ENCODE measurements around the gene PRPF40B.
"Not testable (repeated sequence)": the region's sequence is repeated elsewhere in the genome, so short reads cannot be mapped to it uniquely, and the experiment has no call there.

Gene PRPF40B

DNA sequence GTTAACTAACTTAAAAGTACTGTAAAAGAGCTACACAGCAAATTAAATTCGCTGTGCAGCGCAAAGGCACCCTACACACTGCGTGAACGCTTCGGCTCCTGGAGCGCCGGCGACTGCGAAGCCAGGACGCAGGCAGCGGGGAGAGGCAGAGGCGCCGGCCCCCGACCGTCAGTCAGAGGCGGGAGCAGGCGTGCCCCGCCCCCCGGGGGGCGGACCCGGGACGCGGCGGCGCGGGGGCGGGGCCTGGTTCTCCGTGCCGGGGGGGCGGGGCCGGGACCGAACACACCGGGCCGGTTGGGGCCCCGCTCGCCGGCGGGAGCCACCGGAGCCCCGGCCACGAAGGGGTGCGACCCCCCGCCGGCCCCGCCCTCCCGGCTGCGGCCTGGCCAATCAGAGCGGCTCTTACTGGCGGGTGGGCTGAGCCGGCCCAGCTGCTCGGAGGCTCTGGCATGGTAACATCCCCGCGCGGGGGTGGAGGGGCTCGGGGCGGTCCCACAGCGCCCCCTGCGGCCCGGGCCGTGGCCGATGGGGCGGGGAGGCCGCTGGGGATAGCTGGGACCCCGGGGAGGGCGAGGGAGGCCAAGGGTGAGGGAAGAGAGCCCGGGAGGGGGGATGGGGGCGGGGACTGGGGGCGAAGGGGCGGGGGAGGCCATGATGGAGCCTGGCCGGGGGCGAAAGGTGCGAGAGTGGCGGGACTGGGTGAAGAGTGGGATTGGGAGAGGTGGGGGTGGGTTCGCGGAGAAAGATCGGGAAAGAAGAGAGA, at the start of gene PRPF40B:
TSS of gene PRPF40B (plus strand) at position 420 of the 763 bp plus-strand sequence. CDS start at position 450, 30 bp downstream.
- peak; percentile 99 for DNase-seq (ENCODE audit: low spot score)

DNA sequence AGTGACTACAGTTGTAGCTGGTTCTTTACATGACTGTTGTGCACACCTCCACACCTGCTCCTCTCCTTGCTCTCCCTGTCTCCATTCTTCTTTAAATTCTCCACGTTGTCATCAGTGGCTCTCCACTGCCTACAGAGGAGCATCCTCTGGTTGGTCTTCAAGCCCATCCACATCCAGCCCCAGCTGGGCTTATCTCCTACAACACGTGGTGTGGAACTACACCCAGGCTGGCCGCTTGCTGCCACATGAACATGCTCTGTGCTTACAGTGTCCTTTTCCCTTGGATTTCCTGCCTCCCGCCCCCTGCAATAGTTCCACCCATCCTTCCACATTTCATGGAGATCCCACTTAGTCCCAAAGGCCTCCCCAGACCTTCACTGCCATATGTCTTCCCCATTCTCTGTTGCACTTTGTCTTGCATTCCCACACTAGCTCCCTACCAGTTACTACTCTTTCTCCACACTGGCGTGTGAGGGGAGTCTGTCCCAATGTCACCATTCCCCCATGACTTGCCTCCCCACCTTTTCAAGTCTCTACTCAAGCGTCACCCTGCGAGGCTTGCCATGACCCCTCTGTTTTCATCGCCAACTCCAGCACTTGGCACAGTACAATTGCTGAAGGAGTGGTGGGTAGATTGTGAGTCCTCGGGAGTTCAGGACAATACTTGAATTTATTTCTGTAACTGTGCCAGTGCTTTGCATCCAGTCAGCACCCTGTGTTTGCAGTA, 45.6 kb upstream of the PRPF40B start:
- DNase-seq (ENCODE audit: low spot score) = no peak

DNA sequence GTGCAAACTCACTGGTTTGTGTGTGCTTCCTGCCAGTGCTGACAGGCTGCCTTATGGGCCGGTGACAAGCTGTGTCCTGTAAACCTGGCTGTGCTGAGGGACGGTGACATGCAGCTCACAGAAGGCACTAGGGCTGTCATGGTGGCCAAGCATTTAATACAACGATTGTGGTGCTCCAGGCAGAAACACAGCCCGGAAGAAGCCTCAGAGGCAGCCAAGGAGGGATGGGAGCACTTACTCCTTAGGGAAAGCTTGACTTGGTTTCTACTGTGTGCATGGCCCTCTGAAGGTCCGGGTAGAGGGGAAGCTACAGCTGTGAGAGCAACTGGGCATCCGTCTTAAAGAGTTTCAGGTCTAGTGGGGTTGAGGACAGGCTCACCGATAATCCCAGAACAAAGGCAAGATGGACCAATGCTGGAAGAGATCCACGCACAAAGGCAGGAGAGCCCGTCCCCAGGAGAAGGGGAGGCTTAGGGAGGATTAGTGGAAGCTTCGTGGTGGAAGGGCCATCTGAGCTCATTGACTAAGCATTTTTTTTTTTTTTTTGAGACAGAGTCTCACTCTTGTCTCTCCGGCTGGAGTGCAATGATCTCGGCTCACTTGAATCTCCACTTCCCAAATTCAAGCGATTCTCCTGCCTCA, 44.8 kb upstream of the PRPF40B start:
- DNase-seq (ENCODE audit: low spot score) = no peak

DNA sequence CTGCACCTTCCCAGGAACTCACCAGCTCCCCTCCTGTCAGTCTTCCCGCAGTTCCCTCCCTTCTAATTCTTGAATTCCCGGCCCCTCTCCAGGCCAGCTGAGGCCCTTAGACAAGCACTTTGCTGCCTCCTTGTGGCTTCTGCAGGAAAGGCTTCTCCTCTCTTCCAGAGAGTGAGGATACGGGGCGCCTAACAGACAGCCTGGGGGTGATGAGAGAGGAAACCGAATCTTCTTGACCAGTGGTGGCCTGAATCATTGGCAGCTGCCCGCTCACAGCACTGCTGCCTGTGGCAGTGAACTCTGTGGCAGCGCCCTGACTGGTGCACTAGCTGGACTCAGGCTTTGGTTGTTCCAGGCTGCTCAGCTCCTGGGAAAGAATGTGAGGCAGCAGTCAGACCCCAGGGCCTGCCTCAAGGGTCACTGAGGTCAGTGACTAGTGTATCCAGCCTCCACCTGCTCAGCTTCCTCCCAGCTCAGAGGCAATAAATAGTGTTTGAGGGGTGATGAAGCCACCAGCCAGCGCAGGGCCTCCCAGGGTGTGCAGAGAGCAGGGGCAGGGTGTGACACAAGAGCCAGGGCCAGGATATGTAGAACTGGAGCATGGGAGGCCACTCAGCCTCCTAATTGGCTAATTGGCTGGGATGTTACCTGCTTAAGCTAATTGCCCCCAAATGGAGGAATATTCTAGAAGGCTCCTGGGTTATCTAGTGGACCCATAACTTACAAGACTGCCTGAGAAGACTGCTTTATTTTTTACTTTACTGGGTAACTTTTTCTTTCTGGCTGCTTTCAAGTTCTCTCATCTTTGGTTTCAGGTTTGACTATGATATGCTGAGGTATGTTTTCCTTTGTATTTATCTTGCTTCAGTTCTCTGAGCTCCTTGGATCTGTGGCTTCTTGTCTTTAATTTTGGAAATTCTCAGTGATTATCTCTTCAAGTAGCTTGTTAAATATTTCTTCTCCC, 42.5 kb upstream of the PRPF40B start:
- peak; percentile 92 for DNase-seq (ENCODE audit: low spot score)

DNA sequence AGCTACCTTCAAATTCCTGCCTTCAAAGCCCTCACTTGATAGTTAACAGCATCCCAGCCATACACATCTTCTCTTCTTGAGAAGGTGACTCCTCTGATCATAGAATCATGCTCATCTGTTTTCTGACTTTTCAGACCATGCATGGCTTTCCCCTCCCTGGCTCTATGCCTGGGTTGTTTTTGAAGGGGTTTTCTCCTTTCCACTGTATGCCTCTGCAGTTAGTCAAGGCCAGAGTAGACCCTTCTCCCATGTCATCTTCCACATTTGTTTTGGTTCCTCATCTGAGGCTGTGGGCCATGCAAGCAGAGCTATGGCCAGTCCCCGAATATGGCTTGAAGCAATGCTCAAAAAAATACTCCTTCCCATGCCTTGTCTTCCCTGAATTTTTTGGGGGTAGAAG, 41.2 kb upstream of the PRPF40B start:
- no peak for DNase-seq (ENCODE audit: low spot score)

DNA sequence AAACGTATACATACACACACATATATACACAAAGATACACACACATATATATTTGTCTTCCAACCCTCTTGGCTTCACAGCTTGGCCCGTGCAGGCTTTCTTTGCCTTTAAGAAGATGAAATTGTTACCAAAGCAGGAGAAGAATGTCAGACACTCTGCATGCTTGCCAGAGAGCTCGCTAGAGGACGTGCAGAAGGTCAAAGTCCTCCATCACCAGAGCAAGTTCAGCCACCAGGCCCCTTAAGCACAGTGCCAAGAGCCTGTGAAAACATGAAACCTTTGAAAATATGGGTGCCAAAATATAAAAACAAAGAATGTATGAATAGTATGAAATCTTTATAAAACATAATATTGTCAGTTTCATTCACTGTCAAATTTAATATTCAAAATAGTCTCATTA, 40.5 kb upstream of the PRPF40B start:
- no peak for DNase-seq (ENCODE audit: low spot score)

DNA sequence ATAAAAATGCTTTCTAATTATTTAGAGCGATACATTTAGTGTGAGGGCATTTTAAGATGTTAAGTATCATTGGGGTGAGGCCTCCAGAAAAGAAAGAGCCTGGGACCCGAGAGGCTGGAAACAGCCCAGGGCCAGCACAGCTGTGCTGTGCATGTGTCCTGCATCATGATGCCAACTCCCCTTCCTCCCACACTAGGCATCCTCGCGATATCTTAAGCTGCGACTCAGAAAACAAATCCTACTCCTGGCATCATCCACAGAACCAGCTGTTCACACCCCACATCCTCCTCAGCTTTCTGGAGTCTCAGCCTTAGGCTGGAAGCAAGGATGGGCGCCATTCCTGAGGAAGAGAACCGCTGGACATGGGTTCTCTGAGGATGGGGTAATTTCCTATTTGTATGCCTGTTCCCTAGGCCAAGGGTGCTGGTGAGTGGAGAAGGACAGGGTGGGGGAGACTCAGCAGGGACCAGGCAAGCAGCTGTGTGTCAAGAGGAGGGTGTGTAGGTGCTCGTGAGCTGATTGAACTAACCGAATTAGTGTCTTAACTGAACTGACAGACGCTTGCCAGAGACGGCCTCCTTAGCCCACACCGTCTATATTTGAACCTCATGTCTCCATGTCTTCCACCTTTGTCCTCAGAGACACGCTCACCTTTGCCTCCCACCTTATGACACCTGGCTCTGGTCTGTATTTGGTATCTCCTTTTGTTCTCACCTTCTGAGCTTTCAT, 39.8 kb upstream of the PRPF40B start:
- no peak for DNase-seq (ENCODE audit: low spot score)

DNA sequence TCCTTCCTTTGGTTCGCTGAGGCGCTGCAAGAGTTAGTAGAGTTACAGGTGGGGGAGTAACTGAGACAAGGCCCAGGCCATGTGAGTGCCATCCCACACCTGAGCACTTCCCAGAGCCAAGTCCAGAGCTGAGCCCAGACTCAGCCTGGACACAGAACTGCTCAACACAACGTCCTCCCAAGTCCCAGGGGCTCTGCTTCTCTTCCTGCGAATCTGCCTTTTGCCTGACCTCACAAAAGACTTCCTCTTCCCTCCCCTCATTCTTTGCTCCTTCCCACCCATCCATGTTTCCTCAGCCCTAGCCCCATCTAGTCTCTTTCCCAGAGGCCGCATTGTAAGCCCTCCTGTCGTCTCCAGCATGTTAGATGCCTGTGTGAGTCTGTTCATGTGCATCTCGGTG, 38.8 kb upstream of the PRPF40B start:
- no peak for DNase-seq (ENCODE audit: low spot score)

DNA sequence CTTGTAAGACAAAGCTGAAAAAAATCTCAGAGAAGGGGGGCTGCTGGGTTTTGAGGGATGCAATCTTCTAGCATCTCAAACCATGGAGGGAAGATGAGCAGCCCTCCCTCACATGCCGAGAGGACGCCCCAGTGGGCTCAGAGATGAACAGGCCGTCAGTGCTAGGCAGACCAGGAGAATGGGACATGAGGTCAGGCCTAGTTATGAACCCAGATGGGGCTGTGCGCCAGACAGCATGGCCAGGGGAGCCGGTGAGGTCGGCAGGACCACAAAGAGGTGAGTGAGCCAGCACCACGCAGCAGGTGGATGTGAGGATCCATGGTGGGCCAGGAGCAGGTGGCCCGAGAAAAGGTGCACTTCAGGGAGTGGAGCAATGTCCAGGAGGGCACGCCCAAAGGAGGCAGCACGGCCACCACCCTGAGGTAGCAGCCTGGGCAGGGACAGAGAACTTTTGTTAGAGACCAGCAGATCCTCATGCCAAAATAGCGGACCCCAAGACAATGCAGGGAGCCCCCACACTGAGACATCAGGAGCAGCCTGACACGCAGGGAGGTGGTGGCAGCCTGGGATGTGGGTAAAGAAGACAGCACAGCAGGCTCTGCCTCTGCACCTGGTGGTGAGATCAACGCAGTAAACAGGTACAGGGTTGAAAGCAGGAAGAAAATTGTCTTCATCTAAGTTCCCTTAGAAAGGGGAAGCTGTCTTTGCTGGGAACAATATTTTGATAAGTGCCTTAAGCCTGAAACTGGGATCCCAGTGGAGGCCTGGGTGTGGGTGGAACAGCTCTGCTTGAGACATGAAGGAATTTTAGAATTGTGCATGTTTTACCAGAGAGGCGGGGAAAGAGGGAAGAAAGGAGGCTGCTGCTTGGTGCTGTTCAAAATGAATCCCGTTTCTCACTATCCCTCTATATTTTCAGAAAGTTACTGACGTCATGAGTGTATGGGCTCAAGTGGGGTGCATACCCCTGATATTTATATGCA, 37.6 kb upstream of the PRPF40B start:
- DNase-seq (ENCODE audit: low spot score) = no peak

DNA sequence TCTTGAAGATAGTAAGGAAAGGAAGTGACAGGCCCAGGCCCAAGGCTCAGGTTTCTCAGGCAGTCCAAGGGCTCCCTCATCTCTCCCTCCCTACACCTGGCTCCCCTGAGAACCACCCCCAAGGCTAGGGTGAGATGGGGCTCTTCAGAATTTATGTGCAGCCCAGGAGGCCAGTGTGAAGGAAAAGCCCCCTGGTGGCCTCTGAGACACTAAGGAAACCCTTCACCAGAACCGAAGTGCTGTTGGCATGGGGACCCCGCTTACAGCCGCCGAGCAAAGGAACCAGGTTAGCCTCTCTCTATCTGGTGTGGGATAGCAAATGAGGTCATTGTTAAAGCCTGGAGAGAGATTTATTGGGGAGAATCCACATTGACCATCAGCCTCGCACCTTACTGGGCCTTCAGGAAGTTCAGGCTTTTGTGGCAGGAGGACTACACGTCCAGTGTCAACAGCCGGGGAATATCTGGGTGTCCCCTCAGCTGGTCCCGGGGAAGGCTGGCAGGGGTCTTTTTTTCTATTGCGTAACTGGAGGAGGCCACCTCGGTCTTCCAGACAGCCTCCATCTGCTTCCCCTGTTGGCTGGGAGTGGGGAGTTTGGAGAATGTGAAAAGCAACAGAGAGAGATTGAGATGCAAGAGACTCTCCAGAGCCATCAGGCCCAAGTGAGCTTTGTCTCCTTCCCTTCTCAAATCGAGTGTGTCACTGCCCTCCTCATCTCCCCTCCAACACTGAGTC, 36.0 kb upstream of the PRPF40B start:
- DNase-seq (ENCODE audit: low spot score) = no peak

DNA sequence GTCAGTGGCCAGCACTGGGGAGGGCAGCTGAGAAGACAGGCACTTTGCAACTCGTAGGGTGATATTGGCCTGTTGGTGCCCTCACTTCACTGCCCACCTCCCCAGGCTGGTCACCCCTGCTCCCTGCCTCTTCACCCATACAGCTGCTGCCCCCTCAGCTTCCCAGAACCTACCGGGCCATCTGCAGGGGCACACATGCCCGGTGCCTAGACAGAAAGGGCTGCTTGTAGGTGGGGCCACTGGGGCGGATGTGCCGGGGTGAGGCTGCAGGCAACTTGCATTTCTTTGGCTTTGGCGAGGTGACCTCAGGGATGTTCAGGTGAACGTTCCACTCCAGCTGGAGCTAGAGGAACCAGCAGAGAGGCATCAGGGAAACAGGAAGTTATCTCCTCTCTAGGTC, 35.1 kb upstream of the PRPF40B start:
- DNase-seq (ENCODE audit: low spot score) = no peak

DNA sequence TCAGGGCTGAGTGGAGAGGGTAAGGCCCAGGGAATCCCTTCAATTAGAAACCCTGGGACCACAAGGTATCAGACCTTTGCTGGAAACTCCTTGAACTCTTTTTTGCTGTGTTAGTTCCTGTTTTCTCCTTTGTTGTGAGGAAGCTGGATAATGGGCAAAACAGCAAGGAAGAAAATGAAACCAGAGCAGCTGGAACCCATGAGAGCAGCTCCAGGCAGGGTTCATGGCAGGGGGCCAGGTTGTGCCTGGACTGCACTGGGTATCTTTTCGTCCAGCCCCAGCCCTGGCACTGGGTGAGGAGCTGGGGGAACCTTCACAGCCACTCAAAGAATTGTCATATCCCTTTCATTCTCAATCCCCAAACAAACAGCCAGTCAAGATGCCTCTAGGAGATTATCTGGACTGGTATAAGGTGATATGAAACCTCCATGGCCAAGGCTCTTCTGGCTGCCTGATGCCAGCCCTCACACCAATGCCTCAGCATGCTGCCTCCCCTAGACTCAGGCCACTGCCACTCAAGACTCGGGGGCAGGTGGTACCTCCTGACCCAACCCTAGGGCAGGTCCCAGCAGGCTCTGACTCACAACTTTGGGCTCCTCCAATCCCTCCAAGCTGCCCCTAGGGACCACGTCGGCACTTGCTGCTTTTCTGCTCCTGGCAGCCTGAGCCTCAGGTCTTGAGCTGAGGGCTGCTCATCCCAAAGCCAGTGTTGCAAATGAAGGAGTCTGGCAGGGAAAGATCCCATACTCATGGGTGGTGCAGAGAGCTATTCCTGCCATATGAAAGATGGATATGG, 34.4 kb upstream of the PRPF40B start:
- no peak for DNase-seq (ENCODE audit: low spot score)

DNA sequence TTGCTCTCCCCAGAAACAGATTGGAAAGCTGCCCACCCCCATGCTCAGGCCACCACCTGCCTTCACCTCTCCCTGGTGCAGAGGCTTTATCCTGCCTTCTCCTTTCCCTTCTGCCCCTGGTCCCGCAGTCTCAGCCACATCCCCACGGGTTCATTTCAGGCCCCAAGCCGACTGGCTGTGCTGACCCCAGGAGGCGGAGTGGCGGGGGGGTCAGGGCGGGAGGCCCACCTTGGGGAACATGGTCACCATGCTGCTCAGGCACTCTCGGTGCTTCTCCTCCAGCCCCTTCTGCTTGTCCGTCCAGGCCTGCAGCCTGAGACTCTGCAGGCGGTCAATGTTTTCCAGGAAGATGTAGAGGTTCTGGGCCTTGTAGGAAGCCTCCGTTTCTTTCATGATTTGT, 24.8 kb upstream of the PRPF40B start:
- no peak for DNase-seq (ENCODE audit: low spot score)

DNA sequence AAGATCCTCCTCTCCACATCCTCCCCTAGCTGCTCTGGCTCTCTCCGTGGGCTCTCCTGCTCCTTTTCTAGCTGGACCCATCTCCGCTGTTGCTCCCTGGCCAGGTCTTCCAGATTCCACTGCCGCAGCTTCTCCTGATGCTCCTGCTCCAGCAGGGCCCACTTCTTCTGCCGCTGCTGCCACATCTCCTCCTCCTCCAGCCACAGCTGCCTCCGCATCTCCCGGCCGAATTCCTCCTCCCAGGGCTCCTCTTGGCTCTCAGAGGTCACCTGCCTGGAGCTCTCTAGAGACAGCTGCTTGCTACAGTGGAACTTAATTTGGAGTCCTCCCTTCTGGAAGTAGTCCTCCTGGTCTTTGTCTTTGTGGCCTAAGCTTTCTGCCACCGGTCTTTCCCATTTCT, 23.4 kb upstream of the PRPF40B start:
- no peak for DNase-seq (ENCODE audit: low spot score)

DNA sequence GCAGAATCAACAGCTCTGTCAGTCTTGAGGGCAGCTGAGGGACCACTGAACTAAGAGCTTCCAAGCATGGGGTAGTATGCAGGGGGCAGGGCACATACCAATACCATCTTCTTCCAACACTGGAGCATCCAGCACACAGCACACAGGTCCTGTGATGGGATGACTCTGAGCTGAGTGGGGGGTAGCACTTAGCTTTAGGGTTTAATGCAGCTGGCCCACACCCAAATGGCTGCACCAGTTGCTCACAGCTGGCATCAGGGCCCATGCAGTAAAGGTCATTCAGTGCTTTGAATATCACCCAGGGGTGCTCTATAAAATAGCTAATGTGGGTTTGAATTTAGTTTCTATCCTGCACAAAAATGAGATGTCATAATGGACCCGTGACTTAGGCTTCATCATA, 19.6 kb upstream of the PRPF40B start:
- DNase-seq (ENCODE audit: low spot score) = no peak

DNA sequence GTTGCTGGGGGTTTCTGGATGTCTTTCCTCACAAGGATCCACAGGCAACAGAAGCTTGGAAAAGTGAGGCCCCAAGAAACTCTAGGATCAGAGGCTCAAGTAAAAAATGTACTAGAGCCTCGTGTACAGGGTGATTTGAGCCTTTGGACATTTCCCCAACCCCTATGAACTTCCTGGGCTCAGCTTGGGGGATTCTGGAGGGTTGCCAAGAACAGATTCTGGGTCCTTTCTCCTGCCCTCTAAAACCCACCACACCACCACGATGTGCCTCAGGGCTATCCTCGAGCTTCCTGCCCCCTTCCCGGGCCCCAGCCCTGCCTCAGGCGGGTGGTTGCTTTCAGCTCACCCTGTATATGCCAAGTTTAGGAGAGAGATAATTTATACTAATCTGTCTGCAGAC, 18.5 kb upstream of the PRPF40B start:
- DNase-seq (ENCODE audit: low spot score) = no peak

DNA sequence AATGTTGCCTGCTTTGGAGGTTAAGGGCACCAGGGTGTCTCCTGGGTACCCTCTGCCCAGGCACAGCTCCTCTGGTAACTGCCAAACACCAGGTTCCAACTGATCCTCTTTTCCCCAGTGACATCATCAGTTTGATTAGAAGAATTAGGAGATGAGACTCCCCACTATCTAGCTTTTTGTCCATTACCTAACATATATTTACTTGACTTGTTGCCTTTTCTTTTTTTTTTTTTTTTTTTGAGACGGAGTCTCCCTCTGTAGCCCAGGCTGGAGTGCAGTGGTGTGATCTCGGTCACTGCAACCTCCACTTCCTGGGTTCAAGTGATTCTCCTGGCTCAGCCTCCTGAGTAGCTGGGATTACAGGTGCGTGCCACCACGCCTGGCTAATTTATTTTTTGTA, 17.8 kb upstream of the PRPF40B start, which contains the start of gene FAM186B:
TSS of gene FAM186B (minus strand) at position 101 of the 400 bp plus-strand sequence. CDS start 162 bp downstream, outside the sequence.
- not testable (repeated sequence) for DNase-seq (ENCODE audit: low spot score)

All from HuH-7 (cell line).